HG03575 (cell line): ENCODE measurements around the gene FUT3.

Experiments
- ATAC-seq: cut with Tn5 transposase; IDR thresholded peaks from one replicate; pipeline ENCODE4 v1.9.1; 2021; ENCODE audit not compliant: unreplicated experiment, insufficient number of reproducible peaks, low FRiP score; ENCODE audit errors: extremely low read depth

The FUT3 gene

GRCh38 chr19:5808120-5808816 is 43.0 kb downstream of the FUT3 start:
- no peak for ATAC-seq

- ATAC-seq = no peak
Observed at GRCh38 chr19:5806905-5807304, 44.3 kb downstream of the FUT3 start.

- no peak for ATAC-seq
Observed at GRCh38 chr19:5806133-5806489, 45.1 kb downstream of the FUT3 start.

GRCh38 chr19:5805462-5806132 is 45.7 kb downstream of the FUT3 start:
- no peak for ATAC-seq

GRCh38 chr19:5804516-5805461 is 46.5 kb downstream of the FUT3 start, which contains the start of gene NRTN:
Gene NRTN (plus strand): TSS chr19:5805067. CDS start chr19:5824166, 19,099 bp downstream.
- ATAC-seq = no peak

- ATAC-seq = no peak
Observed at GRCh38 chr19:5803752-5804515, 47.3 kb downstream of the FUT3 start.

GRCh38 chr19:5803441-5803751 is 47.9 kb downstream of the FUT3 start:
- ATAC-seq = no peak

- no peak for ATAC-seq
Observed at GRCh38 chr19:5801796-5802619, 49.2 kb downstream of the FUT3 start.

GRCh38 chr19:5800361-5801270 is 50.6 kb downstream of the FUT3 start:
- ATAC-seq = no peak

GRCh38 chr19:5799247-5800241 is 51.7 kb downstream of the FUT3 start:
- no peak for ATAC-seq

- ATAC-seq = no peak
Observed at GRCh38 chr19:5798244-5798643, 53.0 kb downstream of the FUT3 start.

GRCh38 chr19:5795382-5795919 is 55.8 kb downstream of the FUT3 start:
- ATAC-seq = no peak

GRCh38 chr19:5793188-5793587 is 58.1 kb downstream of the FUT3 start:
- no peak for ATAC-seq
